Measurements from ENCODE around the gene SUPT4H1. TPM values are rescaled to one million over a fixed set of nuclear protein-coding genes. Genes with fewer than 3 reads are reported as not detected.

The SUPT4H1 gene
- total RNA-seq, 1 donor = 49.9 TPM

- H3K27ac ChIP-seq (ENCODE audit: low read depth, low read length) = no peak overlapping the region
- no peaks in the 10 kb centered on the region for H3K79me2 ChIP-seq (ENCODE audit: insufficient read depth, low read length)
- TF ChIP-seq CTCF (IDR thresholded peaks at IDR 0.05; ENCODE audit: extremely low read depth, low read depth, low read length) = no peak
- no peak overlapping the region for H3K4me3 ChIP-seq (ENCODE audit: insufficient read depth, low read length)
- H3K4me1 ChIP-seq (ENCODE audit: insufficient read depth, low read length) = peaks cover 28% of the 10 kb centered on the region
- no peaks in the 10 kb centered on the region for H3K27me3 ChIP-seq (ENCODE audit: insufficient read depth, low read length)
- H3K36me3 ChIP-seq (ENCODE audit: insufficient read depth, low read length) = no peaks in the 10 kb centered on the region
- DNase-seq (ENCODE audit: insufficient read length, low spot score, missing footprints) = peak; percentile 63
- no peak overlapping the region for H2AFZ ChIP-seq (ENCODE audit: low read length)
- no peaks in the 10 kb centered on the region for H4K20me1 ChIP-seq (ENCODE audit: insufficient read depth, low read length)
- no peaks in the 10 kb centered on the region for H3K9me3 ChIP-seq (ENCODE audit: low read depth, low read length)
- H3K4me2 ChIP-seq (ENCODE audit: insufficient read depth, low read length) = no peak overlapping the region
These were observed 18.2 kb downstream of the SUPT4H1 start for GRCh38 chr17:58333736-58334207.

- Histone ChIP-seq H2AFZ (ENCODE audit: low read length) (no peak overlapping the region), H4K20me1 (ENCODE audit: insufficient read depth, low read length) (no peaks in the 10 kb centered on the region), H3K4me2 (ENCODE audit: insufficient read depth, low read length) (no peak overlapping the region), H3K36me3 (ENCODE audit: insufficient read depth, low read length) (no peaks in the 10 kb centered on the region), H3K4me1 (ENCODE audit: insufficient read depth, low read length) (peaks cover 21% of the 10 kb centered on the region), H3K27me3 (ENCODE audit: insufficient read depth, low read length) (no peaks in the 10 kb centered on the region), H3K4me3 (ENCODE audit: insufficient read depth, low read length) (no peak overlapping the region), H3K9me3 (ENCODE audit: low read depth, low read length) (no peaks in the 10 kb centered on the region), H3K79me2 (ENCODE audit: insufficient read depth, low read length) (no peaks in the 10 kb centered on the region), H3K27ac (ENCODE audit: low read depth, low read length) (no peak overlapping the region)
- TF ChIP-seq CTCF (IDR thresholded peaks at IDR 0.05; ENCODE audit: extremely low read depth, low read depth, low read length) = no peak
- DNase-seq (ENCODE audit: insufficient read length, low spot score, missing footprints) = peak; percentile 62
These were observed 18.9 kb downstream of the SUPT4H1 start for GRCh38 chr17:58332778-58333735.

- no peak for TF ChIP-seq CTCF (IDR thresholded peaks at IDR 0.05; ENCODE audit: extremely low read depth, low read depth, low read length)
- no peaks in the 10 kb centered on the region for H3K79me2 ChIP-seq (ENCODE audit: insufficient read depth, low read length)
These were observed 19.9 kb downstream of the SUPT4H1 start for GRCh38 chr17:58331815-58332777.

More at GRCh38 chr17:58331815-58332777, 19.9 kb downstream of the SUPT4H1 start:
- Histone ChIP-seq H3K27ac (ENCODE audit: low read depth, low read length) (no peak overlapping the region), H4K20me1 (ENCODE audit: insufficient read depth, low read length) (no peaks in the 10 kb centered on the region), H3K36me3 (ENCODE audit: insufficient read depth, low read length) (no peaks in the 10 kb centered on the region), H2AFZ (ENCODE audit: low read length) (no peak overlapping the region), H3K4me1 (ENCODE audit: insufficient read depth, low read length) (peaks cover 13% of the 10 kb centered on the region), H3K9me3 (ENCODE audit: low read depth, low read length) (no peaks in the 10 kb centered on the region), H3K27me3 (ENCODE audit: insufficient read depth, low read length) (no peaks in the 10 kb centered on the region), H3K4me3 (ENCODE audit: insufficient read depth, low read length) (no peak overlapping the region), H3K4me2 (ENCODE audit: insufficient read depth, low read length) (no peak overlapping the region)
- DNase-seq (ENCODE audit: insufficient read length, low spot score, missing footprints) = peak; percentile 59

Data from osteoblast (primary cell).